RWPE1 (cell line): ENCODE data around the gene DNAJC12.

Experiments used
- CTCF ChIA-PET: fragments of 350-600 bp; sonication (Branson Sonifier 250); formaldehyde crosslinking; extraction: SDS; loops from one replicate; lab custom pipeline; 2021; lab: Yijun Ruan, JAX
- POLR2A ChIA-PET: fragments of 400-600 bp; formaldehyde crosslinking; extraction: SDS; loops from one replicate; lab custom pipeline; 2020; ENCODE audit warnings: antibody characterized with exemption; ENCODE audit not compliant: low non-redundant PET; lab: Yijun Ruan, JAX
- DNase-seq: peaks from one replicate; pipeline ENCODE4 v3.0.0; 2012; ENCODE audit warnings: low spot score
- H3K27ac ChIP-seq: fragments of 450-650 bp; 2 replicates; pipeline ENCODE4 v1.5.1; 2017
- CTCF ChIP-seq: fragments of 450-650 bp; conservative IDR thresholded peaks from 2 replicates; pipeline ENCODE4 v1.5.1; 2017; ENCODE audit warnings: low read depth, mild to moderate bottlenecking

Gene DNAJC12

GRCh38 chr10:67809107-67809506 lies 28.9 kb downstream of the DNAJC12 start:
- no peak overlapping the region for H3K27ac ChIP-seq
- POLR2A ChIA-PET = no interaction called here
- CTCF ChIA-PET = interaction anchor here (0.5 kb wide), 1 partner anchor 19 kb away, joined by 3 read pairs; no protein-coding TSS in a partner anchor
- TF ChIP-seq CTCF = no peak
- no peak for DNase-seq

GRCh38 chr10:67808704-67809103 lies 29.3 kb downstream of the DNAJC12 start:
- ChIA-PET CTCF (no interaction called here), POLR2A (no interaction called here)
- TF ChIP-seq CTCF = no peak
- DNase-seq = no peak
- H3K27ac ChIP-seq = no peak overlapping the region

- ChIA-PET CTCF (no interaction called here), POLR2A (no interaction called here)
- H3K27ac ChIP-seq = no peak overlapping the region
- no peak for TF ChIP-seq CTCF
- DNase-seq = no peak
Measured at GRCh38 chr10:67807855-67808456, 30.0 kb downstream of the DNAJC12 start.

GRCh38 chr10:67804395-67804678 lies 33.7 kb downstream of the DNAJC12 start:
- no peak for TF ChIP-seq CTCF
- POLR2A ChIA-PET = no interaction called here
- CTCF ChIA-PET = no interaction called here
- no peak for DNase-seq
- H3K27ac ChIP-seq = no peak overlapping the region

GRCh38 chr10:67803588-67804394 lies 34.2 kb downstream of the DNAJC12 start:
- ChIA-PET POLR2A (no interaction called here), CTCF (no interaction called here)
- no peak for DNase-seq
- TF ChIP-seq CTCF = no peak
- H3K27ac ChIP-seq = no peak overlapping the region

- no peak for DNase-seq
- CTCF ChIA-PET = interaction anchor here (0.7 kb wide), 1 partner anchor 1972 kb away, joined by 3 read pairs; no protein-coding TSS in a partner anchor
Measured at GRCh38 chr10:67802767-67803538, 35.0 kb downstream of the DNAJC12 start.

More at GRCh38 chr10:67802767-67803538, 35.0 kb downstream of the DNAJC12 start:
- POLR2A ChIA-PET = no interaction called here
- no peak for TF ChIP-seq CTCF
- no peak overlapping the region for H3K27ac ChIP-seq
